DND-41 (cell line): Measurements from ENCODE around the gene PRKCA.

Source experiments
- ATAC-seq: fragments of 200-7000 bp; cut with Tn5 transposase; 3 replicates; pipeline ENCODE4 v1.9.1; 2021; ENCODE audit warnings: low read depth; ENCODE audit not compliant: insufficient read depth
- DNase-seq: peaks from one replicate; pipeline ENCODE4 v3.0.0-alpha.2; 2020
- H2AFZ ChIP-seq: 2 replicates; pipeline ENCODE4 v1.6.0; 2012; ENCODE audit warnings: low read depth, low read length
- H3K27ac ChIP-seq: 2 replicates; pipeline ENCODE4 v1.5.1; 2012; ENCODE audit warnings: low read length, inconsistent platforms
- H3K27me3 ChIP-seq: fragments of 200-600 bp; sonication (generic); 2 replicates; pipeline ENCODE4 v1.6.0; 2012; ENCODE audit warnings: low read length, mild to moderate bottlenecking, inconsistent platforms; ENCODE audit not compliant: insufficient read depth, poor library complexity
- H3K36me3 ChIP-seq: 2 replicates; pipeline ENCODE4 v1.5.1; 2012; ENCODE audit warnings: low read length, inconsistent platforms; ENCODE audit not compliant: insufficient read depth
- H3K4me1 ChIP-seq: 2 replicates; pipeline ENCODE4 v1.5.1; 2012; ENCODE audit warnings: mild to moderate bottlenecking, low read length; ENCODE audit not compliant: insufficient read depth
- H3K4me2 ChIP-seq: 2 replicates; pipeline ENCODE4 v1.6.0; 2012; ENCODE audit warnings: mild to moderate bottlenecking, moderate library complexity, low read length, inconsistent platforms; ENCODE audit not compliant: insufficient read depth
- H3K4me3 ChIP-seq, 2 experiments: fragments of 200-600 bp in 1 of 2; shearing (Covaris generic) in 1 of 2; 2 replicates each; pipeline ENCODE4 v1.5.1; 2012 to 2016; ENCODE audit warnings: inconsistent platforms in 2 of 2, low read length in 2 of 2, mild to moderate bottlenecking in 2 of 2, low read depth in 1 of 2, moderate library complexity in 1 of 2
- H3K79me2 ChIP-seq: 2 replicates; pipeline ENCODE4 v1.6.0; 2012; ENCODE audit warnings: low read length, inconsistent platforms; ENCODE audit not compliant: insufficient read depth
- H3K9ac ChIP-seq: 2 replicates; pipeline ENCODE4 v1.6.0; 2012; ENCODE audit warnings: low read depth, mild to moderate bottlenecking, inconsistent platforms, low read length, moderate library complexity
- H3K9me3 ChIP-seq: 2 replicates; pipeline ENCODE4 v1.5.1; 2012; ENCODE audit warnings: low read length, moderate library complexity, mild to moderate bottlenecking, inconsistent platforms; ENCODE audit not compliant: insufficient read depth, severe bottlenecking
- H4K20me1 ChIP-seq: 2 replicates; pipeline ENCODE4 v1.6.0; 2012; ENCODE audit warnings: low read length; ENCODE audit not compliant: insufficient read depth
- EZH2 ChIP-seq: IDR thresholded peaks from 3 replicates; pipeline ENCODE4 v1.6.1; 2012; ENCODE audit warnings: borderline replicate concordance, low read depth, mild to moderate bottlenecking, moderate library complexity, low read length, inconsistent platforms; ENCODE audit not compliant: severe bottlenecking
- TF ChIP-seq, protein P1 (sequence below): IDR thresholded peaks from 2 replicates; pipeline ENCODE4 v1.5.1; 2012; ENCODE audit warnings: borderline replicate concordance, low read length, moderate library complexity, mild to moderate bottlenecking; ENCODE audit not compliant: poor library complexity, severe bottlenecking; ENCODE audit errors: extremely low read depth

PRKCA gene

DNA sequence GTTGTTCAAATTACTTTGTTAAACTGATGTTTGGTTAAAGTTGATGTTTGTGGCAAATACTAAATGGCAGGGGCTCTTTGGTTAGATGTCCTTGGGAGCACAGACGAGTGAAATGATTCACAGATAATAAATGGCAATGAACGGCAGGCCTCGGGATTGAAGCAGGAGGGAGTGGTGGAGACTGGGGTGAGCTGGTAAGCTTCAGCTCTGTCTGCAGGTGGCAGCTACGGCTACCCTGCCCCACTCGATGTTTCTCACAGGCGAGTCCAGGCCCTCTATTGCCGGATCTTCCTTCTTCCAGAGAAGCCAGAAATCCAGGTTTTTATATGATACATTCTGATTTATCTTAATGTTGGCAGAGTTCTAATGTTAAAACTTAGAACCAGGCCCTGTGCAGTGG lies 387.8 kb downstream of the PRKCA start:
- Histone ChIP-seq H3K27ac (no peak overlapping the region), H3K4me2 (no peak overlapping the region), H4K20me1 (no peaks in the 10 kb centered on the region), H3K4me3 (no peak overlapping the region), H3K4me1 (no peaks in the 10 kb centered on the region), H3K9me3 (no peaks in the 10 kb centered on the region), H3K9ac (no peak overlapping the region), H3K36me3 (peaks cover 57% of the 10 kb centered on the region), H3K79me2 (no peaks in the 10 kb centered on the region), H3K27me3 (no peaks in the 10 kb centered on the region), H2AFZ (no peak overlapping the region)
- no peak for TF ChIP-seq EZH2
- TF ChIP-seq, protein P1, sequence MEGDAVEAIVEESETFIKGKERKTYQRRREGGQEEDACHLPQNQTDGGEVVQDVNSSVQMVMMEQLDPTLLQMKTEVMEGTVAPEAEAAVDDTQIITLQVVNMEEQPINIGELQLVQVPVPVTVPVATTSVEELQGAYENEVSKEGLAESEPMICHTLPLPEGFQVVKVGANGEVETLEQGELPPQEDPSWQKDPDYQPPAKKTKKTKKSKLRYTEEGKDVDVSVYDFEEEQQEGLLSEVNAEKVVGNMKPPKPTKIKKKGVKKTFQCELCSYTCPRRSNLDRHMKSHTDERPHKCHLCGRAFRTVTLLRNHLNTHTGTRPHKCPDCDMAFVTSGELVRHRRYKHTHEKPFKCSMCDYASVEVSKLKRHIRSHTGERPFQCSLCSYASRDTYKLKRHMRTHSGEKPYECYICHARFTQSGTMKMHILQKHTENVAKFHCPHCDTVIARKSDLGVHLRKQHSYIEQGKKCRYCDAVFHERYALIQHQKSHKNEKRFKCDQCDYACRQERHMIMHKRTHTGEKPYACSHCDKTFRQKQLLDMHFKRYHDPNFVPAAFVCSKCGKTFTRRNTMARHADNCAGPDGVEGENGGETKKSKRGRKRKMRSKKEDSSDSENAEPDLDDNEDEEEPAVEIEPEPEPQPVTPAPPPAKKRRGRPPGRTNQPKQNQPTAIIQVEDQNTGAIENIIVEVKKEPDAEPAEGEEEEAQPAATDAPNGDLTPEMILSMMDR: no peak
- ATAC-seq: no peak
- DNase-seq: no peak

DNA sequence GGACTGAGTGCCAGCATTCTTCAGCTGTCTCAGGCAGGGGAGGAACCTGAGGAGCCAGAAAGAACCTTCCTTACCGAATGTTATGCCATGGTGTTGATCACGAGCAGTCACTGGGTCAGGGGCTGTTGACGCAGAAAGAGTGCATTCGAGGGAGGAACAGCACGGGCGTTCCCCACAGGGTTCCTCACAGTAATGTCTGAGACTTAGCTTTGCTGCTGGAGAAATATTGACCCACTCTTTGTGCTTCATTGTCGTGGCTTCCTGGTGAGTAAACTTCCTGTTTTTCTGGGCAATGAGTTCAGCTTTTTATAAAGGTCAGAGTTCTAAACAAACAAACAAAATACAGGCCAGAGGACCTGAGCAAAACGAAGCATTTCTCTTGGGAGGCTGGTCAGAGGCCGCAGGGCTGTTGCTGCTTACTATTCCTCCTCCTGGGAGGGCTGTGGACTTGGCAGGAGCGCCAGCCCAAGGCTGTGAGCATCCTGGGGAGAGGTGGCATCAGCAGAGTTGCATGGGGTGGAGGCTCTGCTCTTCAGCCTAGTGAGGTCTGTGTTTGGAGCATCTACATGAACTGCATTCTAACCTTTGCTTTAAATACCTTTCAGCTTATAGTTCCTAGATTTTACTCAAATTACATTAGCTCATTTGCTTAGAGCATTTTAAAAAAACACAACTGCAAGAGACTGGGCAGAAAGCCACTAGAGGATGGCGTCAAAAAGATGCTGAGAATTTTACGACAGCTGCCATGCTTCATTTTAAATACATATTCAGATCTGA lies 389.4 kb downstream of the PRKCA start:
- TF ChIP-seq, protein P1: no peak
- no peak for TF ChIP-seq EZH2
- Histone ChIP-seq H3K4me3 (no peak overlapping the region), H3K4me1 (no peaks in the 10 kb centered on the region), H3K9ac (no peak overlapping the region), H3K27ac (no peak overlapping the region), H3K9me3 (no peaks in the 10 kb centered on the region), H3K27me3 (no peaks in the 10 kb centered on the region), H3K36me3 (peaks cover 63% of the 10 kb centered on the region), H3K4me2 (no peak overlapping the region), H4K20me1 (no peaks in the 10 kb centered on the region), H3K79me2 (no peaks in the 10 kb centered on the region), H2AFZ (no peak overlapping the region)
- ATAC-seq (no peak), DNase-seq (no peak)

DNA sequence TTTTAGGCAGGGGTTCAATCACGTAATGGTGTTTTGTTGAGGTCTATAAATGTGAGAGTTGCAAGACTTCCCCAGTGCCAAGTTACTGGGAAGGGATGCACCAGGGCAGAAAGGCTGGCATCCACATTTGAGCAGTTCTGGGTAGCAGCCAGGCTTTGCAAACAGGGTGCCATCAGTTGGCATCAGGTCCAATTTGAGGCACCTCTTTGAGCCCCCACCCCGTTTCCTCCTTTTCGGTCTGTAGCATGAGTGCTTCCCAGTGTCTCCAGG lies 389.9 kb downstream of the PRKCA start:
- DNase-seq: no peak
- no peaks in the 10 kb centered on the region for H3K27me3 ChIP-seq
- peaks cover 2% of the 10 kb centered on the region for H3K9me3 ChIP-seq
- no peaks in the 10 kb centered on the region for H4K20me1 ChIP-seq
- H3K4me1 ChIP-seq: no peaks in the 10 kb centered on the region
- no peak overlapping the region for H2AFZ ChIP-seq
- H3K4me2 ChIP-seq: no peak overlapping the region
- H3K27ac ChIP-seq: no peak overlapping the region
- H3K4me3 ChIP-seq: no peak overlapping the region
- no peak for ATAC-seq
- TF ChIP-seq, protein P1: no peak
- TF ChIP-seq EZH2: no peak
- H3K79me2 ChIP-seq: no peaks in the 10 kb centered on the region
- H3K36me3 ChIP-seq: peaks cover 63% of the 10 kb centered on the region
- H3K9ac ChIP-seq: no peak overlapping the region
